ENCODE results near the gene PRICKLE1. TPM values are rescaled to one million over a fixed set of nuclear protein-coding genes. Genes with fewer than 3 reads are reported as not detected.

The PRICKLE1 gene
- total RNA-seq, 1 experiment from 2014 or later: 14.0 TPM

- no peak for DNase-seq
- H3K4me3 ChIP-seq (ENCODE audit: insufficient read depth, low read depth, low read length): no peak overlapping the region
- H3K36me3 ChIP-seq (replicated peaks; ENCODE audit: control insufficient read depth, insufficient read depth, low read length): no peaks in the 10 kb centered on the region
- H3K27me3 ChIP-seq (ENCODE audit: control insufficient read depth, insufficient read depth, low read length): no peaks in the 10 kb centered on the region
These were observed 82.5 kb downstream of the PRICKLE1 start for GRCh38 chr12:42507081-42507480.

DNA sequence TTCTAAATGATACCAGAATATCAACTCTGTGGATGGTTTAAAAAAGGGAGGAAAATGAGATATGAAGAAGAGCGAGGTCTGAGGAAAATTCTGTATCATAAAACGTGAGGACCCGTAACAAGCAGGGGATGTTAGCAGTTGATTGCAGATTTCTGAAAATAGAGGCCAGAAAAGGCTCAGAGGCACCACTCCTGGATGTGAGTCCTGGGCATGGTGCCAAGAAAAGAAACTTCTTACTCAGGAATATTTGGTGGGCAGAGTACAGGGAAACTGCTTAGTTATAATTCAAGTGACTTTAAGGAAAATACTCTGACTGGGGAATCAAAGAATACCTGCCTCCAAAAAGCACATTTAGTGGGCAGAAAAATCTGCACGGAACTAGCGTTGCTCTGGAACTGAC, 85.5 kb downstream of the PRICKLE1 start:
- no peaks in the 10 kb centered on the region for H3K27me3 ChIP-seq (ENCODE audit: control insufficient read depth, insufficient read depth, low read length)
- H3K36me3 ChIP-seq (replicated peaks; ENCODE audit: control insufficient read depth, insufficient read depth, low read length): no peaks in the 10 kb centered on the region
- no peak overlapping the region for H3K4me3 ChIP-seq (ENCODE audit: insufficient read depth, low read depth, low read length)
- no peak for DNase-seq

- Histone ChIP-seq H3K27me3 (ENCODE audit: control insufficient read depth, insufficient read depth, low read length) (no peaks in the 10 kb centered on the region), H3K4me3 (ENCODE audit: insufficient read depth, low read depth, low read length) (no peak overlapping the region), H3K36me3 (replicated peaks; ENCODE audit: control insufficient read depth, insufficient read depth, low read length) (no peaks in the 10 kb centered on the region)
- DNase-seq: no peak
These were observed 86.9 kb downstream of the PRICKLE1 start for GRCh38 chr12:42502682-42503081.

GRCh38 chr12:42498549-42499247, 90.8 kb downstream of the PRICKLE1 start:
- H3K36me3 ChIP-seq (replicated peaks; ENCODE audit: control insufficient read depth, insufficient read depth, low read length): no peaks in the 10 kb centered on the region
- no peak for DNase-seq
- no peaks in the 10 kb centered on the region for H3K27me3 ChIP-seq (ENCODE audit: control insufficient read depth, insufficient read depth, low read length)
- H3K4me3 ChIP-seq (ENCODE audit: insufficient read depth, low read depth, low read length): no peak overlapping the region

GRCh38 chr12:42496886-42497285, 92.7 kb downstream of the PRICKLE1 start:
- H3K36me3 ChIP-seq (replicated peaks; ENCODE audit: control insufficient read depth, insufficient read depth, low read length): no peaks in the 10 kb centered on the region
- no peak overlapping the region for H3K4me3 ChIP-seq (ENCODE audit: insufficient read depth, low read depth, low read length)
- DNase-seq: no peak
- no peaks in the 10 kb centered on the region for H3K27me3 ChIP-seq (ENCODE audit: control insufficient read depth, insufficient read depth, low read length)

GRCh38 chr12:42495244-42495643, 94.3 kb downstream of the PRICKLE1 start:
- Histone ChIP-seq H3K36me3 (replicated peaks; ENCODE audit: control insufficient read depth, insufficient read depth, low read length) (no peaks in the 10 kb centered on the region), H3K4me3 (ENCODE audit: insufficient read depth, low read depth, low read length) (no peak overlapping the region), H3K27me3 (ENCODE audit: control insufficient read depth, insufficient read depth, low read length) (peaks cover 3% of the 10 kb centered on the region; the same call in 1 of the 2 replicates)
- no peak for DNase-seq

DNA sequence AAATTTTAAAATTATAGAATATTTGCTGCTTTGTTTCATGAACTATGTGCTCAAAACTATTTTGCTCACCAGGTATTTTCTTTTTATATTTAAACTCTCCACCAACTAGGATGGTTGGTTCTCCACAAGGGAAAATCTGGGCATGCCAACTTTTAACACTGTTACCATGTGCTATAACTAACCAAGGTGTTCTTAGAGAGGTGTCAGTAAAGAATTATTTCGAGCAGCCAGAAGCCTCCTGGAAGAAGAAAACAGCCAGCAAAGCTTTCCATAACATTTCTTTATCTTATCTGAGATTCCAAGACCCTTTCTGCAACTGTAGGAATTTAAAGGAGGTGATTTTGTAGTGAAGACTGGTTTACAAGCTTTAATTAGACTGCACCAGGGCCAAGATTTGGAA, 97.3 kb downstream of the PRICKLE1 start:
- Histone ChIP-seq H3K36me3 (replicated peaks; ENCODE audit: control insufficient read depth, insufficient read depth, low read length) (no peaks in the 10 kb centered on the region), H3K27me3 (ENCODE audit: control insufficient read depth, insufficient read depth, low read length) (peaks cover 15% of the 10 kb centered on the region; the same call in 1 of the 2 replicates), H3K4me3 (ENCODE audit: insufficient read depth, low read depth, low read length) (no peak overlapping the region)
- no peak for DNase-seq

DNA sequence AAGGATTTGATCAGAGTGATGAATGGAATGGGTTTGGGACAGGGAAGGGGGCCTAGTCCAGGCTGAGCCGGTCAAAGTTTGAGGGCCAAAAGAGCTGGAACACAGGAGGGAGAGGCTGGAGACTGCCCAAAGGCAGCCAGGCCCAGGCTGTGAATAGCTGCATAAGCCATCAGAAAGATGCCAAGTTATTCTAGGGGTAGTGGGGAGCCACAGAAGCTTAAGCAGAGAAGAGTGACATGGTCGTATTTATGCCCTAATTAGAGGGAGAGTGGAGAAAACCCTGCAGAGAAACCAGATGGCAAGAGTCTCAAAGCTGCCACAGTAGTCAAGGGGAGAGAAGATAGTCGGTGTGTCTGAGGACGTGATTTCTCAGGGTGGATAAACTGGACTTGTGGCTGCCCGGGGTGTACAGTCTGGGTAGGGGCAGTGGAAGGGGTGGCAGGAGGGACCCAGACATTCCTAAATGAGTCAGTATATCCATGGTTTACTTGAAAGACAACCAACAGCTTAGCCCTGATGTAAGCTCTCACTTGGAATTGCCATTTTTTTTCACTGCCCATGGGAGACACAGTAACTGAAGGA, 99.2 kb downstream of the PRICKLE1 start:
- H3K4me3 ChIP-seq (ENCODE audit: insufficient read depth, low read depth, low read length): no peak overlapping the region
- DNase-seq: no peak
- no peaks in the 10 kb centered on the region for H3K36me3 ChIP-seq (replicated peaks; ENCODE audit: control insufficient read depth, insufficient read depth, low read length)
- peaks cover 21% of the 10 kb centered on the region; the same call in 1 of the 2 replicates for H3K27me3 ChIP-seq (ENCODE audit: control insufficient read depth, insufficient read depth, low read length)

- no peak for DNase-seq
- Histone ChIP-seq H3K27me3 (ENCODE audit: control insufficient read depth, insufficient read depth, low read length) (peaks cover 24% of the 10 kb centered on the region; the same call in 1 of the 2 replicates), H3K36me3 (replicated peaks; ENCODE audit: control insufficient read depth, insufficient read depth, low read length) (no peaks in the 10 kb centered on the region), H3K4me3 (ENCODE audit: insufficient read depth, low read depth, low read length) (no peak overlapping the region)
These were observed 103.1 kb downstream of the PRICKLE1 start for GRCh38 chr12:42486407-42486806.

DNA sequence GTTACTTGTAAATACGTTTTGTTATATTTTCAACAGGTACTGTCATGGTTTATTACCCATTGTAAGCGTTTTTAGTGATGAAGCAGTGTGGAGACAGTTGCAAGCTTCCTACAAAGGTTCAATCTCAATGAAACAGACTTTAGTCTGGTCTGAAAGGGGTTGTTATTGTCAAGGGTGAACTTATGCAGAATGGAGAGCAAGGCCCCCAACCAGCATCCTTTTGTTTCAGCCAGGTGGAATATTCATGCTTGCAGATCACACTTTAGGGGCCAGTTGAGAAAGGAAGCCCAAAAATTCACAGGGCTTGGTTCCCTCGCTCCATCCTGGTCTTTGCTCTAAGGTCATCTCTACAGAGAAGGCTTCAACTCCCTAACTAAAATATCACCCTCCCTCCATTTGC, 103.7 kb downstream of the PRICKLE1 start:
- peak; percentile 69 for DNase-seq
- Histone ChIP-seq H3K4me3 (ENCODE audit: insufficient read depth, low read depth, low read length) (no peak overlapping the region), H3K27me3 (ENCODE audit: control insufficient read depth, insufficient read depth, low read length) (peaks cover 24% of the 10 kb centered on the region; the same call in 1 of the 2 replicates), H3K36me3 (replicated peaks; ENCODE audit: control insufficient read depth, insufficient read depth, low read length) (no peaks in the 10 kb centered on the region)

DNA sequence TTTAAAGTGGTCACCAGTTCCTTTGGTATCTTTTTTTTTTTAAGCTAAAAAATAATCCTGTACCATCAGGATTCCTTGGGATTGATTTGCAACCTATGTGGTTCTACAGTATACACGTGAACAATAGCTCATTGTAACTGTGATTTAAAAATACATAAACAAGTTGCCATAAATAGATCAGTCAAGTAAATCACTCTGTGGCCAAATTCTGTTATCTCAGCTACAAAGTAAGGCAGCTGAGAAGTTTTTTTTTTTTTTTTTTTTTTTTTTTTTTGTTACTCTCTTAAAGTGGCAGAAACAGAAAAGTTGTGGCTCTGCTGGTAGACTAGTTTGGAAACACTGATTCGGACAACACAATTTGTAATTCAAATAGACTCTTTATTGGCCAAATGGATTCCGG, 104.5 kb downstream of the PRICKLE1 start:
- peaks cover 21% of the 10 kb centered on the region; the same call in 1 of the 2 replicates for H3K27me3 ChIP-seq (ENCODE audit: control insufficient read depth, insufficient read depth, low read length)
- H3K4me3 ChIP-seq (ENCODE audit: insufficient read depth, low read depth, low read length): no peak overlapping the region
- no peak for DNase-seq
- H3K36me3 ChIP-seq (replicated peaks; ENCODE audit: control insufficient read depth, insufficient read depth, low read length): no peaks in the 10 kb centered on the region

DNA sequence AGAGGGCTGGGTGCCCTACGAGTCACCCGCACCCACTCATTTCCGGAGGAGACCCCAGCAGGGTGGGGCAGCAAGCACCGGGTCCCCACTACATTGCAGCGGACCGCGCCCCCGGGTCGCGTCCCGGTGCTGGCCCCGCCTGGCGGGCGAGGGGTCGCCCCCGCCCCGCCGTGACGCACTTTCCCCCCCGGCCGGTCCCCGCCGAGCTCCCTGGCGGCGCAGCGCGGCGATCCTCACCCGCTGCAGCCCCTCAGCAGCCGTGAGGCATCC, 106.1 kb downstream of the PRICKLE1 start:
- H3K4me3 ChIP-seq (ENCODE audit: insufficient read depth, low read depth, low read length): peak overlapping the region; percentile 81
- H3K36me3 ChIP-seq (replicated peaks; ENCODE audit: control insufficient read depth, insufficient read depth, low read length): no peaks in the 10 kb centered on the region
- peak; percentile 73 for DNase-seq
- H3K27me3 ChIP-seq (ENCODE audit: control insufficient read depth, insufficient read depth, low read length): peaks cover 19% of the 10 kb centered on the region; the same call in 1 of the 2 replicates

DNA sequence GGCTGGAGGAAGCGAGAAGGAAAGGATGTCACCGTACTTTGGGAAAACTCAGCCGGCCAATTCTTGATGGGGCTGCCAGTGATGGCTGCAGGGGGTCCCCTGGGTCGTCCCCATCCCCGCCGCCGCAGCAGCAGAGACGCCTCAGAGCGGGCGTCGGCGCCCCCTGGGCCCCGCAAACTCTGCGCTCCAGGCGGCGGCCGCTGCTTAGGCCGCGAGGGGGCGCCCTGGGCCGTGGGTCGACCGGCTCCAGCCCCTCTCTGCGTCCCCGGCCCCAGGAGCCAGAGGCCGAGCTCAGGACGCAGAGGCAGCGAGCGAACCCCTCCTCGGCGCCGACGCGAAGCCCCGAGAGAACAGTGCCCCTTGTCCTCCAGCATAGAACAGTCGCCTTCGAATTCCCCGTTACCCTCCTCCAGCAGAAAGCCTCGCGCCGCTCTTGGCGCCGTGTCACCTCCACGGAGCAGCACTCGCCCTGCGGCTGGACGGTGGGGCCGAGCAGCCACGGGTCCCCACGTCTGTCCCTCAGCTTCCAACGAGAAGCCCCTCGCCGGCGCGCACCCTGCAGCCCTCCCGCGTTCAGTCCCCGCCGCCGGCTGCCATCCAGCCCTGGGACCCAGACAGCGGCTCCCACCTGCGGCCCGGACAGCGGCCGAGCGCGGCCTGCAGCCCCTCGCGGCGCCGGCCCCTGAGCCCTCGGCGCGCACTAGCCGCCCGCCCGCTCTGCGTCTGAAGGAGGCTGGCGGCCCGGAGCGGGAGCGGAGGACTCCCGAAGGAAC, 106.6 kb downstream of the PRICKLE1 start:
- peak; percentile 95 for DNase-seq
- Histone ChIP-seq H3K27me3 (ENCODE audit: control insufficient read depth, insufficient read depth, low read length) (peaks cover 14% of the 10 kb centered on the region; the same call in 1 of the 2 replicates), H3K4me3 (ENCODE audit: insufficient read depth, low read depth, low read length) (peak overlapping the region; percentile 81), H3K36me3 (replicated peaks; ENCODE audit: control insufficient read depth, insufficient read depth, low read length) (no peaks in the 10 kb centered on the region)

GRCh38 chr12:42482041-42482747, 107.4 kb downstream of the PRICKLE1 start:
- Histone ChIP-seq H3K4me3 (ENCODE audit: insufficient read depth, low read depth, low read length) (peak overlapping the region; percentile 81), H3K27me3 (ENCODE audit: control insufficient read depth, insufficient read depth, low read length) (peaks cover 9% of the 10 kb centered on the region; the same call in 1 of the 2 replicates), H3K36me3 (replicated peaks; ENCODE audit: control insufficient read depth, insufficient read depth, low read length) (no peaks in the 10 kb centered on the region)
- DNase-seq: no peak

Data from H7 (cell line).